ENCODE results near the gene GDF2.

DNA sequence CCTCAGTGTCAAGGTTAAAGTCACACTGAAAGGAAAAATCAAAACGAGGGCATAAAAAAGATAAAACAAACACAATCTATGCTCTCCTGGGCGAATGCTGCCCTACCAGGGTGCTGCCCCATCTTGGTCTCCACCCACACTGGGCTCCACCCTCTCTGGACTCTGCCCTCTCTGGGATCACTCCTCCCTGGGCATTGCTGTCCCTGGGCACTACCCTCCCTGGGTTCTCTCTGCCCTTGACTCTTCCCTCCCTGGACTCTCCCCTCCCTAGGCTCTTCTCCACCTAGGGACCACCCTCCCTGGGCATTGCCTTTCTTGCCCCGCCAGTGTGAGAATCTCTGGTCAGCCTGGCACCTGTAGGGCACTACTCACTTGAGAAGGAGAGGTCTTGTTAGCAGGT lies 8.6 kb downstream of the GDF2 start:
- TF ChIP-seq CTCF (IDR thresholded peaks at IDR 0.05) (no peak), POLR2A (IDR thresholded peaks at IDR 0.05) (no peak)

Measured in thyroid gland (tissue), 4 donors.